Right renal cortex interstitium (tissue), 3 donors: ENCODE results near the gene SKI. TPM values are rescaled to one million over a fixed set of nuclear protein-coding genes. Genes with fewer than 3 reads are reported as not detected.
"Not testable (repeated sequence)": the region's sequence is repeated elsewhere in the genome, so short reads cannot be mapped to it uniquely, and the experiment has no call there.

Experiments
- DNase-seq, 3 donors: peaks; one replicate each; pipeline ENCODE4 v3.0.0-alpha.2; 2013; ENCODE audit warnings: low read depth in 3 of 3, low spot score in 2 of 3
- polyA plus RNA-seq, 3 donors: library from polyadenylated mRNA; unstranded; fragments of 120-200 nt; gene quantifications; one replicate each; pipeline ENCODE4 v1.2.1, GENCODE V29; 2013; ENCODE audit not compliant: insufficient read length in 3 of 3

The SKI gene
- polyA plus RNA-seq, 3 donors, result 40.8 to 46.7 (median 45.3) TPM

DNA sequence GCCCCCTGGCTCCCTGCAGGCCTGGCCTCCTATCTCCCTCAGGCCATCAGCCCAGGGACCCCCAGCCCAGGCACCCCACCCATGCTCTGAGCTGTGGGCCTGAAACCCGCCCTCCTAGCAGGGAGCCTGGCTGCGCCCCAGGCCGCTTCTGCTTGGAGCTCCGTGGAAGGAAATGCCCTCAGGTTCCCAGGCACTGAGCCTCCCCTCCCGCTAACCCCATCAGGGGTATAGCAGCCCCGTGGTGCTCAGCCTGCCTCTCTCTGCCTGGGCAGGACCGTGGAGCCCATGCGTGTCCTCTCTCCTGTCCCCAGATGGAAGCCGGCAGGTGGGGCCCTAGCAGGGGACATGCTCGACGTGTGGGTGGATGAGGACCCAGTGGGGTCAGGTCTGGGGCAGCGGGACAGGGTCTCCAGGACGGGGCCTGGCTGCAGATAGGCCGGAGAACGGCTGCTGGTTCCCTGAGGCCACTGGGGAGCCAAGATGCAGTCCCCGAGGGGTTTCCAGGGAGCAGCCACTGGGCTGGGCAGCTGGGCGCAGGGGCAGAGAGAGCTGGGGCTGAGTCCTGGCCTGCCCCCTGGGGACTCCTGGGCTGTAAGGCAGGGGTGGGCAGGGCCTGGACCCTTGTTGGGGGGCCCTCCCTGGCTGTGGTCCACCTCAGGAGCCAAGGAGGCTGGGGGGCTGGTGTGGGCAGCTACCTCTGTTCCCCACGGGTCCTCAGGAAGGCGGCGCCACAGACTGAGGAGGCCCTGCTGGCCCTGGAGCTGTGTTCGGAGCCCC, 87.7 kb downstream of the SKI start:
- DNase-seq, result no peak

DNA sequence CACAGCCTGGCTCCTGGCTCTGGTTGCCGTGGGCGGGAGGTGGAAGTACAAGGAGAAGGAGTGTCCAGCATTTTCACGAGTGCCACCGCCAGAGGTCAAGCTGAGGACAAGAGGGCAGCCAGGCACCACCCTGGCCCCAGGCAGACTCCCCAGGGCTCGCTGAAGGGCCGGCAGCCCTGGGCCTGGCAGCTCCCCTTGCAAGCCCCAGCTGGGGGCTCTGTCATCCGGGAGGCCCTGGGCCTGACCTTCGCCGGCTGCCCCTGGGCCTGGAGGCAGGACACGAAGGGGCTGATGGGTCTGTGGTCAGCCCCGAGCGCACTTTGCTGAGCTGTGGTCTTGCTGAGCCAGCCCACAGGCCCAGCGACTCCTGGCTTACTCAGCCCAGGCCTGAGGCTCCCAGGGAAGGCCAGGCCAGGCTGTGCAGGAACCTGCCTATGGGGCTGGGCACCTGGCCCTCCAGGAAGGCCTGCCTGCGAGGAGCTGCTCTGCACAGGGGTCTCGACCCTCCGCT, 88.4 kb downstream of the SKI start:
- no peak for DNase-seq

- DNase-seq, result no peak
Observed at GRCh38 chr1:2317230-2318065, 89.3 kb downstream of the SKI start.

- DNase-seq, result no peak
Observed at GRCh38 chr1:2318314-2319278, 90.5 kb downstream of the SKI start.

DNA sequence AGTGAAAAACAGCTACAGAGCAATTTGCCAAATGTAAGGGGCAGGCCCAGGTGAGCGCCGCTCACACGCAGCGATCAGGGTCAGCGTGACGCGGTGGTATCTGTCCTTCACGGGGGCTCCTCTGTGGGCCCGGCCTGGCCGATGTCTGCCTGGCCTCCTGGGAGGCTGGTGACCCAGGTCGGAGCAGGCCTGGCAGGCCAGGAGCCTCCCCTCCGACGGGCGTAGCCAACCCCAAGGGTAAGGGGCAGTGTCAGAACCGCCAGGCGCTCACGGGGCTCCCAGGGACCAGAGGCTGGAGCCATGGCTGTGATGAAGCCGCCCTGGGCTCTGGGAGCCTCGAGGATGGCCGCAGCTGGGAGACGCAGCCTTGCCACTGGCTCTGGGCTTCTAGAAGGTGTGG, 91.2 kb downstream of the SKI start:
- DNase-seq, result no peak

DNA sequence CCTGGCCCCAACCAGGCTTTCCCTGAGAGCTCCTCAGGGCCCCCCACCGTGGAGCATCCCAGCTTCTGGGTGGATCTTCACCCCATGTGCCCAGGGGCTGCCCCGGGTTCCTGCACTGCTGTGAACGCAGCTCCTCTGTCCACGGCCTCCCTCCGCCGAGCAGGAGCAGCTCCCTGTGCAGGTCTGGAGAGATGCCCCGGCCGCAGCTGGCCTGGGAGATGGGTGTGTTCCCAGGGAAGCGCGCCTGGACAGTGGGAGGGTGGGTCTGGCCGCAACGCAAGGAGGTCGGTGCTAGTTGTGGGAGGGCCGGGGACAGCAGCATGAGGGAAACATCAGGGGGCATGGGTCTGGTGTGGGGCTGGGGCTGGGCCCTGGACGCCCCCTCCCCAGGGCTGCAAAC, 91.9 kb downstream of the SKI start:
- DNase-seq, result no peak

- no peak for DNase-seq
Observed at GRCh38 chr1:2320760-2321667, 92.9 kb downstream of the SKI start.

GRCh38 chr1:2322065-2322571, 94.0 kb downstream of the SKI start:
- peak in 2 of 3 donors; percentile 72 to 84 for DNase-seq

GRCh38 chr1:2322581-2323211, 94.6 kb downstream of the SKI start:
- DNase-seq, result no peak

DNA sequence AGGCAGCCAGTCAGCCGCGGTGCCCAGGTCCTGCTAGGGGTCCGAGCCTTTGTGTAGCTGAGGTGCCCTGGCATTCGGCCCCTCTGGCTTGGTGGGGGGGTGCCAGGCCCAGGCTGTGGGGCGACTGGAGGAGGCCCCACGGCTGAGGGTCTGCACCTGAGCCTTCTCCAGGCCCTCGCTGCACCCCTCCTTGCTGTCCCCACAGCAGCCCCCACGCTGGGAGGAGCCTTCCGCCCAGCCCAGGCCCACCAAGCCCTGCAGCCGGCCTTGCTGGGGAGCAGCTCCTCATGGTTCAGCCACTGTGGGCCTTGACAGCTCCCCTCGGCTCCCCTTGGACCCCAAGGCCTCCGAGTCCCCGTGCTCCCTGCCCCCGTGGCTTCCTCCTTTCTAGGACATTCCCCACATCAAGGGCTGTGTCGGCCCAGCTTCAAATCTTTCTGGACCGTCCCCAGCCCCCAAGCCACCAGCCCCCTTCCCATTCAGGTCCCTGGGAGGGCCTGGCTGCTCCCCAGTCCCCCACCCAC, 95.4 kb downstream of the SKI start:
- DNase-seq, result no peak

DNA sequence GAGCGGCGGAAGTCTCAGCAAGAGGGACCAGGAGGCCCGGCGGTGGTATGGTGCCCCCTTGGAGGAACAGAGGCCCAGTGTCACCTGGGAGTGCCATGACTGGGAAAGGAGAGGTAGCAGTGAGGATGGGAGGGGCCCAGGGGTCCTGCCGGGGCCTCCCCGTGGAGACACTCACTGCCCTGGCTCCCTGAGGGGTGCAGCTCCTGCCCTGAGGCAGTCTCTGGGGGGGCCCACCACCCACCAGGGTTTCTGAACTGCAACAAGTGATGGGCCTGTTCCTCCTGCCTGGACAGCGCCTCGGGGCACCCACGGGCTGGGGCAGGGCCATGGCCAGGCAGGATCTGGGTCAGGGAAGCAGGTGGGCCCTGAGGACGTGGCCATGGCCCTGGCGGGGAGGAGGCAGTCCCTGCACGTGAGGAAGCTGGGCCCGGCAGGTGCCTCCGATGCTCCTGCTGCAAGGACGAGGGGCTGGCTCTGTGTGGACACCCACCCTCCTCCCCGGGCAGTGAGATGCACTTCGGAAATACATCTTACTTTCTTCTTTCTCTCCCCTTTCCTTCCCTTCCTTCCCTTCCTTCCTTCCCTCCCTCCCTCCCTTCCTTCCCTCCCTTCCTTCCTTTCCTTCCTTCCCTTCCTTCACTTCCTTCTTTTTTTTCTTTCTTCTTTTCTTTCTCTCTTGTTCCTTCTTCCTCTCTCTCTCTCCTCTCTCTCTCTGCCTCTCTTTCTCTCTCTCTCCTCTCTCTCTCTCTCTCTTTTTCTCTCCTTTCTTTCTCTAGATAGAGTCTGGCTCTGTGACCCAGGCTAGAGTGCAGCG, 96.6 kb downstream of the SKI start:
- DNase-seq, result no peak

GRCh38 chr1:2326524-2326923, 98.4 kb downstream of the SKI start:
- DNase-seq, result no peak

DNA sequence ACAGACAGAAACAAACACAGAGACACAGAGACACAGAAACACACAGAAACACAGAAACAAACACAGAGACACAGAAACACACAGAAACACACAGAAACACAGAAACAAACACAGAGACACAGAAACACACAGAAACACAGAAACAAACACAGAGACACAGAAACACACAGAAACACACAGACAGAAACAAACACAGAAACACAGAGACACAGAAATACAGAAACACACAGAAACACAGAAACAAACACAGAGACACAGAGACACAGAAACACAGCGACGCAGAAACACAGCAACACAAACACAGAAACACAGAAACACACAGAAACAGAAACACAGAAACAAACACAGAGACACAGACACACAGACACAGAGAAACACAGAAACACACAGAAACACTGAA, 99.0 kb downstream of the SKI start:
- DNase-seq, result not testable (repeated sequence)

GRCh38 chr1:2327841-2328240, 99.7 kb downstream of the SKI start:
- no peak for DNase-seq

DNA sequence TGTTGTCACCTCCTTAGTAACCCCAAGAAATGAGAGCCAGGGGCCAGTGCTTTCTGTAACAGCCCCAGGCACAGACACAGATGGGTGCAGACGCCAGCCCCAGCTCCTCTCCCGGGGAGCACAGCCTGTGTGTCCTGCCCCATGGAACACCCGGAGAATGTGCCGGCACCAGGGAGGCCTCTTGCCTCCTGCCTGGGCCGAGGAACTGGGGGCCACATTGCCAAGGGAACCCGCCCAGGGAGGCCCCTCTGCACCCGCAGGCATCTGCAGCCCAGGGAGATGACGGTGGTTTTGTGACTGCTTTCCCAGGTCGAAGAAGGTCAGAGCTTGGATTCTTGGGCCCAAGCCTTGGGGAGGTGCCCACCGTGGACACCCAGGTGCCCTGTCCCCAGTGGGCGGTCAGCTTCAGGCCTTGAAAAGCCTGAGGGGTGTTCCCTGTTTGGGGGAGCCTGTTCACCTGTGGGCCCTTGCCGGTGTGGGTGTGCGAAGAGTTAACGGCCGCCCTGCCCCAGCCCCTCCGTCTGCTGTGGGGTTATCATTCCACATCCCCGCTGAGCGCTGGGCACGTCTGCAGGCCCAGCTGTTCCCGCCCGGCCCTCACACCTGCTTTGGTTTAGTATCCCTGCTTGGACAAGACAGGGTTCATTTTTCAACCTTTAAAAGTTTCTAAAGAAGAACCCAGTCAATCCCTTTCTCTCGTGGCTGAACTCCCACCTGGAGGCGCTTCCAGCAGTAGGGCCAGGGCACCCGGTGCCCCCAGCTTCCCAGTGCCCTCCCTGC, 100.7 kb downstream of the SKI start:
- no peak for DNase-seq

DNA sequence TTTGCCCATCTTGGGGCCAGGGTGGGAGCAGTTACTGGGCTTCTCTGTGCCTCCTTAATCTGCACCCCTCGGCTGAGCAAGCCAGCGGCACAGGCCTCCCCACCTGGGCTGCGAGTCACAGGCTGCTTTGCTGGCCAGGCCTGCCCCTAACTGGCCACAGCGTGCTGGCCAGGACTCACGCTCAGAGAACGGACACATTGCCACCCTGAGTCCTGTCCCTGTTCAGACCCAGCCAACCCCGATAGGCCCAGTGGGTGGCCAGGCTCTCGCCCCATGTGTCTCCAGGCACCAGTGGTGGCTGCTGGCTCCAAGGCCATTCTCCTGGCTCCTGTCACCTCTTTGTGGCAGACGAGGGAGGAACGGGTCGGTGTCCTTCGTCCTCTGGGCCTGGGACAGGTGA, 101.9 kb downstream of the SKI start:
- no peak for DNase-seq
